Measurements from ENCODE around the gene EIF3B.
"Not testable (repeated sequence)": the region's sequence is repeated elsewhere in the genome, so short reads cannot be mapped to it uniquely, and the experiment has no call there.

EIF3B gene

DNA sequence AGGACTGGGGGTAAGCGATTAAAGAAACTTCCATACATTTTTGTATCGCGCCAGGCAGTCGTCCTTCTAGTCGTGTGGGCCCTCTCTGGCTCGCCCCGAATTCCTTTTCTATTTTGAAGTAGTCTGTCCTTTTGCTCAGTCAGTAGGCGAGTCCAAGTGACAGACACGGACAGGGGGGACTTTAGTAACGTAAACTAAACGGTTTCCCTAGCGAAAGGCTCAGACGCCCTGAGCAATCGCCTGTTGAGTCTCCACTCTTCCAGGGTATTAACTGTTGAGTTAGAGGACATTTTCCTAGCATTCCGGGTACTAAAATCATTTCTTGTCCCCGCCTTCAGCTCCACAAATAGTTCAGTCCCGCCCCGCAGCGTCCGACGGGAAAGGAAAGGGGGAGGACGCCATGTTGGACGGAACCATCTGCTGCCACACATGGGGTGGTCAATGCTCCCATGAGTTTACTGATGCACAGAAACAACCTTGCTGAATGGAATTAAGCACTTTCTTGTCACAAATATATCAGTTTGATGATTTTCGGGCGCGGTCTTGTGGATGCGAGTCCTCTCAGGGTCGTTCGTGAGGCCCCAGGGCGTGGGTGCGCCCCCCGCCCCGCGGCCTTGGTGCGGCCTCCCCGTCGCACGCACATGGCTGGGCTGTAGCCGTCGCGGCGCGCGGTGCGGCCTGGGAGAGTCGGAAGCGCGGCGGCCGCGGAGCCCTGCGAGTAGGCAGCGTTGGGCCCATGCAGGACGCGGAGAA is at the start of gene EIF3B:
EIF3B (plus strand) TSS at position 642 of the 753 bp plus-strand sequence; CDS start at position 737, 95 bp downstream.
- peak within 1 kb of the TSS; percentile 98 for H3K4me3 ChIP-seq (replicated peaks; ENCODE audit: low read depth, low read length)
- DNase-seq (ENCODE audit: extremely low read depth, low read depth), result peak; percentile 87
- TF ChIP-seq, protein P1, sequence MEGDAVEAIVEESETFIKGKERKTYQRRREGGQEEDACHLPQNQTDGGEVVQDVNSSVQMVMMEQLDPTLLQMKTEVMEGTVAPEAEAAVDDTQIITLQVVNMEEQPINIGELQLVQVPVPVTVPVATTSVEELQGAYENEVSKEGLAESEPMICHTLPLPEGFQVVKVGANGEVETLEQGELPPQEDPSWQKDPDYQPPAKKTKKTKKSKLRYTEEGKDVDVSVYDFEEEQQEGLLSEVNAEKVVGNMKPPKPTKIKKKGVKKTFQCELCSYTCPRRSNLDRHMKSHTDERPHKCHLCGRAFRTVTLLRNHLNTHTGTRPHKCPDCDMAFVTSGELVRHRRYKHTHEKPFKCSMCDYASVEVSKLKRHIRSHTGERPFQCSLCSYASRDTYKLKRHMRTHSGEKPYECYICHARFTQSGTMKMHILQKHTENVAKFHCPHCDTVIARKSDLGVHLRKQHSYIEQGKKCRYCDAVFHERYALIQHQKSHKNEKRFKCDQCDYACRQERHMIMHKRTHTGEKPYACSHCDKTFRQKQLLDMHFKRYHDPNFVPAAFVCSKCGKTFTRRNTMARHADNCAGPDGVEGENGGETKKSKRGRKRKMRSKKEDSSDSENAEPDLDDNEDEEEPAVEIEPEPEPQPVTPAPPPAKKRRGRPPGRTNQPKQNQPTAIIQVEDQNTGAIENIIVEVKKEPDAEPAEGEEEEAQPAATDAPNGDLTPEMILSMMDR (IDR thresholded peaks at IDR 0.05; ENCODE audit: low read depth, low read length, missing control alignments), result no peak

DNA sequence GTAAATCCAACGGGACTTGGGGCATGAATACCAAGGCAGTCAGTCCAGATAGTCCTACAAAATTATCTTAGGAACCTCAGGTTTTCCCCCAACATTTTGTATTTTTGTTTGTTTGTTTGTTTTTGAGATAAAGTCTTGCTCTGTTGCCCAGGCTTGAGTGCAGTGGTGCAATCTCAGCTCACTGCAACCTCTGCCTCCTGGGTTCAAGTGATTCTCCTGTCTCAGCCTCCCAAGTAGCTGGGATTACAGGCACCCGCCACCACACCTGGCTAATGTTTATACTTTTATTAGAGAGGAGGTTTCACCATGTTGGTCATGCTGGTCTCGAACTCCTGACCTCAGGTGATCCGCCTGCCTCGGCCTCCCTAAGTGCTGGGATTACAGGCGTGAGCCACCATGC is 49.4 kb upstream of the EIF3B start:
- H3K4me3 ChIP-seq (replicated peaks; ENCODE audit: low read depth, low read length); DNase-seq (ENCODE audit: extremely low read depth, low read depth): not testable (repeated sequence)

DNA sequence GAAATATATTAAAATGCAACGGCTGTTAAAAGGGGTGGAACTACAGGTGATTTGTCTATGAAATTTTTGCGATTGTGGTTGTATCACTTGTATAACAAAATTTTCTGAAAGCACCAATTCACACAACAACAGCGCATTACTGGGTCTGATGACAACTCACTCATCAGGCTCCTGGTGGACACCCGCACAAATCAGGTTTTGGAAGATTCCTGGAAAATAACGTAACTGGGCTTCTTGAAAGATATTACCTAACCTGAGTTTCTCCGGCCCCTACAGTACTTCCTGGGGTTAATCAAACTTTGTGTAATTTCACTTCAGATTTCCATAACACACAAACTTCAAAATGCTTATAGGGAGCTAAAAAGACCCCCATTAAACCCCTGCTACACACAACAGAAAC is 47.9 kb upstream of the EIF3B start:
- no peak overlapping the region for H3K4me3 ChIP-seq (replicated peaks; ENCODE audit: low read depth, low read length)
- TF ChIP-seq, protein P1 (IDR thresholded peaks at IDR 0.05; ENCODE audit: low read depth, low read length, missing control alignments), result no peak
- no peak for DNase-seq (ENCODE audit: extremely low read depth, low read depth)

DNA sequence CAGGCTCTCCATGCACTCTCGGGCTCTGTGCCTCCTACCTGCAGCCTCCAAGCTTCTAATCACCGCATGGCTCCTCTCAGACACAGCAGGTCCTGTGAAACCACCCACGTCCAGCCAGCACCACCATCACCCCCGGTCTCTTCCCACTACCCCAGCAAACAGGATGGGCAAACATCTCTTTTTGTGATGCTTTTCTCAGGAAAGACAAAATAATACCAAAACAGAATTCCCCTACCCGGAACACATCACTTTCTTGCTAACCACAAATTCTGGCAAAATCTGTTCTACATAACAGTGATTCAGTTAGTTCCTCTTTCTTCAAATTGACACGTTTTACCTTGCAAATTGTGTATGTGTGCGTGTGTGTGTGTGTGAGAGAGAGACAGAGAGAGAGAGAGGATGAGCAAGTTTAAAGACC is 46.9 kb upstream of the EIF3B start:
- DNase-seq (ENCODE audit: extremely low read depth, low read depth), result no peak
- H3K4me3 ChIP-seq (replicated peaks; ENCODE audit: low read depth, low read length), result no peak overlapping the region
- TF ChIP-seq, protein P1 (IDR thresholded peaks at IDR 0.05; ENCODE audit: low read depth, low read length, missing control alignments), result no peak

DNA sequence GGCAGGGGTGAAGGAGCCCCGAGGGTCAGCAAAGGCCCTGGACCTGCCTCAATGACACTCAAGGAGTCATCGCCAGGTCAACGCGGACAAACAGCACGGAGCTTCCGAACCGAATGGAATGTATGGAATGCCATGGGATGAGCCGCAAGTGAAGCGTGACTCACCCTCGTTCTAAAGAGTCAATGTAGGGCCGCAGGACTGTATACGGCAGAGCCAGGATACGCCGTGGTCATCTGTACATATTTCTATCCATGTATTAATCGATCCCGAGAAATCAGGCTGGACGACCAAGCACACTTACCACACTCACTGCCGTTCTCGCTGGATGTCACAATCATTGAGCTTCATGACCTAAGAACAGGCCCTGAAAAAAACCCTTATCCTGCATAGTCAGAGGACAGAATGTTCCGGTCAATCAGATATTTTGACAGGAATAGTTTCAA is 44.7 kb upstream of the EIF3B start:
- H3K4me3 ChIP-seq (replicated peaks; ENCODE audit: low read depth, low read length), result no peak overlapping the region
- DNase-seq (ENCODE audit: extremely low read depth, low read depth), result peak; percentile 59
- TF ChIP-seq, protein P1 (IDR thresholded peaks at IDR 0.05; ENCODE audit: low read depth, low read length, missing control alignments), result no peak

DNA sequence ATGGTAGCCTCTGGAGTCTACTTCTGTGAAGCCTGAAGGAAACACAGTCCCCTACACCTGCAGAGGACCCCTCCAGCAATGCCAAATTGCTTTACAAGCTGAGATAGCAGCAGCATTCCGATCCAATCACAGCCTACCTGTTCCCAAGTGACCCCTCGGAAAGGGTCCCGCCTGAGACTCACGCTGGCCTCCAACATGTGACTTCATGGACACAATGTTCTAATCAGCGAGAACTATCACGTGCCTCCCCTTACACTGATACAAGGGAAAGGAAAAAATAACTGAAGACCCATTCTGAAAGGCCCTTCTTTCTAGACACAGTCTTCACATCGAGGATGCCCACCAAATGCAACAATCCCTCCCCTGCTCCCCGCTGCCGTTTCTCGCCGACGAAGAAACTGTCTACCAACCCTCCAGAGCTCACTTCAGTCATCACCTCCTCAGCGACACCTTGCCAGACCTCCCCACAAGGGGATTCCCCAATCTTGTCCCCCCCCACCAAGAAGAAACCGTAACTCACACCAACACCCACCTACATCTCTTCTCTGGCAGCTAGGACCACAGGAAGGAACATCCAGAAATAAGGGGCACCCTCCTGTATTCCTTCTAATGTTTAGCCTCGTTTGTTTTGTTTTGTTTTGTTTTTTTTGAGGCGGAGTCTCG is 42.2 kb upstream of the EIF3B start:
- no peak overlapping the region for H3K4me3 ChIP-seq (replicated peaks; ENCODE audit: low read depth, low read length)
- DNase-seq (ENCODE audit: extremely low read depth, low read depth), result no peak
- TF ChIP-seq, protein P1 (IDR thresholded peaks at IDR 0.05; ENCODE audit: low read depth, low read length, missing control alignments), result no peak

DNA sequence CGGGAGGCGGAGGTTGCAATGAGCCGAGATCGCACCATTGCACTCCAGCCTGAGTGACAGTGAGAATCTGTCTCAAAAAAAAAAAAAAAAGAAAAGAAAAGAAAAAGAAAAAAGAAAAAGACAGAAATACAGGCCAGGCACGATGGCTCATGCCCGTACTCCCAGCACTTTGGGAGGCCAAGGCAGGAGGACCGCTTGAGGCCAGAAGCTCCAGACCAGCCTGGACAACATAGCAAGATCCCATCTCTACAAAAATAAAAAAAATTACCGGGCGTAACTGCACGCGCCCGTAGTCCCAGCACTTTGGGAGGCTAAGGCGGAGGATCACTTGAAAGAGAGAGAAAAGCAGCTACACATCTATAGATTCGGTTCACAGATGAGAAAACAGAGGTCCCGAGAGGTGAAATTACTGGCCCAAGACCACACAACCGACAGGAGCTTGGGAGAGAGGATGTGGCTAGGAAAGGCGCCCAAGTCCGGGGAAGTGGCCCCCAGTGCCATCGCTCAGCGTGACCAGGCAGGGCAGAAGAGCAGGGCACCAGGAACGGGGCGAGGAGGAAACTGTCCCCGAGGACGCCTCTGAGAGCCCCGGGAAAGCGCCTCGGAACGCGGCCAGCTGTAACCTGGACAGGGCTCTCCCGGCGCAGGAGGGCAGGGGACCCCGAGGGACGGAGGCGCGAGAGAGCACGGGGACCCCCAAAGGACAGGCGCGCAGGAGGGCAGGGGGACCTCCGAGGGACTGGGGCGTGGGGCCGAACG is 41.0 kb upstream of the EIF3B start:
- DNase-seq (ENCODE audit: extremely low read depth, low read depth), result no peak
- TF ChIP-seq, protein P1 (IDR thresholded peaks at IDR 0.05; ENCODE audit: low read depth, low read length, missing control alignments), result no peak
- peak overlapping the region; percentile 86 for H3K4me3 ChIP-seq (replicated peaks; ENCODE audit: low read depth, low read length)

Data from HFF-Myc (cell line).